GM19372 (cell line): ENCODE results near the gene CENPS.
"Not testable (repeated sequence)": the region's sequence is repeated elsewhere in the genome, so short reads cannot be mapped to it uniquely, and the experiment has no call there.

ENCODE experiments used
- ATAC-seq: cut with Tn5 transposase; IDR thresholded peaks from one replicate; pipeline ENCODE4 v1.9.1; 2021; ENCODE audit warnings: mild to moderate bottlenecking, low read depth, moderate library complexity; ENCODE audit not compliant: unreplicated experiment

Gene CENPS

GRCh38 chr1:10430216-10431069 is at the start of gene CENPS:
CENPS (plus strand) TSS chr1:10430433; CDS start chr1:10430518, 85 bp downstream.
- ATAC-seq: peak; percentile 80

- no peak for ATAC-seq
Observed at GRCh38 chr1:10380594-10381275, 49.5 kb upstream of the CENPS start.

- no peak for ATAC-seq
Observed at GRCh38 chr1:10383630-10384029, 46.6 kb upstream of the CENPS start.

- no peak for ATAC-seq
Observed at GRCh38 chr1:10384219-10384618, 46.0 kb upstream of the CENPS start.

- ATAC-seq: no peak
Observed at GRCh38 chr1:10386761-10387676, 43.2 kb upstream of the CENPS start.

DNA sequence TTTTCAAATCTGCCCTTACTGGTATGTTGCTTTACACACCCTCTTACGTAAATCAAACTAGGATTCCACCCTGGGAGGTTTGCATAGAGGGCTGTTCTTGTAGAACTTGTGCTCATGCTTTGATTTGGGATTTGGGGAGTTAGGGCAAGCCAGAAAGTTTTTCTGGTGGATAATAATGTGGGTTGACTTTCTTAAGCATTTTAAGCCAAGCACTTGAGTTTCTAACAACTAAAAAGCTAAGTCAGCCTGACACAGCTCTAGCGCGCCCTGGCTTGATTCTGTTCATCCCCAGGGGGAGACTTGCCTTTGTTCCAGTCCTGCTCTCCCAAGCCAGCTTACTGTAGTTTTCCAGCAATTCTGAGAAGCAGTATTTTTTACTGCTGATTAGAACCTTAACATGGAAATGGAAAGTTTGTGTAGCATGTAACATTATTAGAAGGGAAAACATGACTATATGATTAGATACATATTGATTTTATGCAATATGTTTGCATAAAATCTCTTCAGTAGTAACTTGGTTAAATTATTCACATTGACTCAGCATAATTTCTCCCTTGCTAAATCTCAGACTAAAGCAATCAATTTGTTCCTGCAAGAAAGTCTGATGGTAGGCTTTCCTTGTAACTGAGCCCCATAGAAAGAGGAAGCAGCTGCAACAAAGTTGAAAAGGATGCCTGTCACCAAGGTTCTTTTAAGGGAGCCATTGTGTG is 42.4 kb upstream of the CENPS start:
- ATAC-seq: no peak

- no peak for ATAC-seq
Observed at GRCh38 chr1:10388387-10388715, 41.9 kb upstream of the CENPS start.

DNA sequence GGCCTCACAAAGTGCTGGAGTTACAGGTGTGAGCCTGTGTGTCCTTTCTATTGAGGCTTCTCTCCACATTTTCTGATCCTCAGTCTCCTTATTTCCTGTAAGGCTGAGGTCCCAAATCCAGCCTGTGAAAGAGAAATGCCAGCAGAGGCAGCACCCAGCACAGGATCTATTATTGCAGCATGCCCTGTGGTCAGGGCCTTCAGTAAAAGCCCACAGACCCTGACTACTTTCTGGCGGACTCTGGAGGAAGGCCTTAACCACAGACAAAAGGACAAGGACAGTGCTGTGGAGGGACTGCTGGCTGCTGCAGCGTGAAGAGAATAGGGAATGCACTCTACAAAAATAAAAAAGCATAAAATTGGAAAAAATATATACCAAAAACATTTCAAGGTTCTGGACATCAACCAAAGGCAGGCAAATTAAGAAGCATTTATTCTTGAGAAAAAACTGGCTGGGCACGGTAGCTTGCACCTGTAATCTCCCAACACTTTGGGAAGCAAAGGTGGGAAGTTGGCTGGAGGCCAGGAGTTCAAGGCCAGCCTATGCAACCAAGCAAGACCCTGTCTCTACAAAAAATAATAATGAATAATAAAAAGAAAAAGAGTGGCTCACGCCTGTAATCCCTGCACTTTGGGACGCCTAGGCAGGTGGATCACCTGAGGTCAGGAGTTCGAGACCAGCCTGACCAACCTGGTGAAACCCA is 40.8 kb upstream of the CENPS start:
- no peak for ATAC-seq

- ATAC-seq: no peak
Observed at GRCh38 chr1:10396870-10397269, 33.4 kb upstream of the CENPS start.

DNA sequence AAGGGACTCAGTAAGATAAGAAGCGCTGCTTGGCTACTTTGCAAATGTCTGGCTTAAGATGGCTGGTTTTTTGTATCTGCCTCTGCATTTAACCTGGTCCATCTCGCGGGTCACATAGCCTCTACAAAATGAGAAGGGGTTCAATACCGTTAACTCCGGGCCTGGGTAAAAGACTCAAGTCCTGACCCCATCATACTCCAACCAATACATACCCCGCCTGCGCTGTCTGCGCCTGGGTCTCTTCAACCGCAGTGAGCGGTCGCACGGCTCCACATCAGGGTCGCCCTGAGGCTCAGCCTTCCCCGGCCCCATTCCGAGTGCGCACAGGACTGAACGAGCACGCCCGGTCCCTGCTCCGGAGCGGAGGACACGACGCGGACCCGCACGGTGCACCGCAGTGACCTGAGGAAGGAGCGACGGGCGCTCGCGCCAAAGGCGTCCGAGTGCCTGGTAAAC is 31.9 kb upstream of the CENPS start:
- no peak for ATAC-seq

DNA sequence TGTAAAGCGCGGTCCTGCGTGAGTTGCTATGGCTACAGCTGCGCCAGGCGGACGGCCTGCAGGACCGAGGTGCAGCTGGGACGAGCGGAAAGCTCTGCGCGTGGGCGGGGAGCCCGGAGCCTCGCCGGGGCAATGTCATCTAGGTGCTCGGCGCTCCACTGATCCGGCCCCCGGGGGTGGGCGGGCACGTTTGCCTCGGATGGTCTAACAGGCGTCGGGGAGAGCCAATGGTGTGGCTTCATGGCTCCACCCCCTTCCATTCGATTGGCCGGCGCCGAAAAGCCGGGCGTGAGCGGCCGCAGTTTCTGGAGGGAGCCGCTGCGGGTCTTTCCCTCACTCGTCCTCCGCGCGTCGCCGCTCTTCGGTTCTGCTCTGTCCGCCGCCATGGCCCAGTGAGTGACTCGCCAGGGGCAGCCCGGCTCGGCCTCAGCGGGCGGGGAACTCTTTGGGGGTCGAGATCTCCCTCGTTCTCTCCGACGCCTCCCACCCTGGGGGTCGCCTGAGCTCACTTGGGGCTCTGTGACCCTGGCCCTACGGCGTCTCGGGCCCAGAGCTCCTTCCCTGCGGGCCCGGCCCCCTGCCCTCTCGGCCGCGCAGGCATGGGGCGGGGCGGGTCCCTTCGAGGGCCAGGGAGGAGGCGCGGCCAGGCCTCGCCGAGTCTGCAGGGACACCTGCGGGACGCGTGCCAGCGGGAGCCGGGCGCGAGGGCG is 31.3 kb upstream of the CENPS start, which contains the start of gene PGD:
Gene PGD (plus strand): TSS at position 331 of the 710 bp plus-strand sequence. CDS start 54 bp downstream, at position 385.
- ATAC-seq: peak; percentile 90

GRCh38 chr1:10399444-10399941 is 30.7 kb upstream of the CENPS start:
- peak; percentile 2 for ATAC-seq

DNA sequence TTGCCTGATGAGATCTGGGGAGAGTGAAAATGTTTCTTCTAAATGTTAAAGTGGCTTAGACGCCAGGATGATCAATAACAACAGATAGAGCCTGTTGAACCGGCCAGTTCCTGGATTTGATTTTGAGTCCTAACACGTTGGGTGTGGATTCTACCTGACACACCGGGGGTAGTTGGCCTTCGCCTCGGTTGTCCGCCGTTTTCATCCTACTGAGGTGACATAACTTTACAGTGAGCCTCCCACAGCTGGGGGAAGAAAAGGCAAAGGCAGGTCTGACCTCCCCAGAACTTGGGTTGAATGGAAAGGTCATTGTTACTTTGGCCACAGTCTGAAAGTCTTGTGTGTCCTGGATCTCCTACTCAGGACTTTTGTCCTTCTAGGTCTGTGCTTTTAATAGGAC is 30.2 kb upstream of the CENPS start:
- no peak for ATAC-seq

- no peak for ATAC-seq
Observed at GRCh38 chr1:10401281-10401680, 29.0 kb upstream of the CENPS start.

DNA sequence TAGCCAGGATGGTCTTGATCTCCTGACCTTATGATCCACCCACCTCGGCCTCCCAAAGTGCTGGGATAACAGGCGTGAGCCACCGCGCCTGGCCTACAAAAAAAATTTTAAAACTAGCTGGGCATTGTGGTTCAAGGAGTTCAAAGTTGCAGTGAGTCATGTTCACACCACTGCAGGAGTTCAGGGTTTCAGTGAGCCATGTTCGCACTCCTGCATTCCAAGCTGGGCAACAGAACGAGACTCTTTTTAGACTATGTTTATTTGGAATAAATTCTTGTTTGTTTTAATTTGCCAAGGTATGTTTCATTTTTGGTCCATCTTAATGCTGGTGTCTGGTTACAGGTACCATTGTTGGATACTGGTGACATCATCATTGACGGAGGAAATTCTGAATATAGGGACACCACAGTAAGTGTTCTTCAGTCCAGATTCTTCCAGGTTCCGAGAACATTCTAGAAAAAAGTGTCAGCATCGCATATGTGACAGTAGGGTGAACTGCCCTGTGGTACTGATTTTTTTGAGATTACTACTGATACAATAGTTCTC is 27.4 kb upstream of the CENPS start:
- ATAC-seq: no peak

GRCh38 chr1:10407201-10407600 is 23.0 kb upstream of the CENPS start:
- no peak for ATAC-seq

DNA sequence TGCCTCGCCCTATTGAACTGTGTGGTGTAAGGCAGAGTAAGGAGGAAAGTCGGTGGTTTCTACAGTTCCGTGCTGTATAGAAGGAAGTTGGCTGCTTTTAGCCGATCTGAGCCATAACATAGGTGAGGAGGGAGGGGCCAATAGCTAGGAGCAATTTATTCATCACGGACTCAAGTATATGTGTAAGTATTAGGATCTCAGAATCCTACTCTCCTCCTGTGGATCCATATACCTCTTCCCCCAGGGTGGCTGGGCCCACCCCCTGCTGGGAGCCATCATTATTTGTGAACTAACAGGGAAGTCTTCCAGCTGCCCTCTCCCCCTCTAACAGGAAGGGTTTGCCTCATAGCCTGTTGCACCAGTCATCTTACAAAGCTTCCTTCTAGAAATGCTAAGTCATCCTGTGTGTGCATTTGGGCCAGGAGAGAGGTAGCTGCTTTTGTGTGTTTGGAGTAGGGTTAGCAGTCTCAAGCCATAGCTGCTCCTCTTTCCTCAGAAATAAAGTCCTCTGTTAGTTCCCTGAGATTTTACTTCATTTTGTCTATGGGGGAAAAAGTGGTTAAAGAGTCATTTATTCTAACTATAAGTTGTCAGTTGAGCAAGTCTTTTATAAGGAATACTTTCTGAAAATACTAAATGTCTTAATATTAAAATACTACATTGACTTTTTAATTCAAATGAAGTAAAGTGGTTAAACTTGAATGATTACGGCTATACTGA is 14.9 kb upstream of the CENPS start:
- no peak for ATAC-seq

DNA sequence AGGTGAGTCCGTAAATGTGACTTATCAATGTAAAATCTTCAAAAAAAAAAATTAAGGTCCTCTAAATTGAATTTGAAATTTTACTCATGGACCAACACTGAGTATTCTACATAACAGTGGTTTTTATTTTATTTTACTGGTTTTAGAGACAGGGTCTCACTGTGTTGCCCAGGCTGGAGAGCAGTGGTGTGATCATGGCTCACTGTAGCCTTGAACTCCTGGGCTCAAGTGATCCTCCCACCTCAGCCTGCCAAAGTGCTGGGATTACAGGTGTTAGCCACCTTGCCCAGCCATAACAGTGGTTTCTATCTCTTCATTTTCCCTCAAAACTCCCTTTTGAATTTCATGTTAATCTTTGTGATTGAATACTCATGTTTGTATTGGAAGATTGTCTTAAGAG is 14.3 kb upstream of the CENPS start:
- not testable (repeated sequence) for ATAC-seq
